ENCODE results near the gene CD34. TPM values are rescaled to one million over a fixed set of nuclear protein-coding genes. Genes with fewer than 3 reads are reported as not detected.
"Not testable (repeated sequence)": the region's sequence is repeated elsewhere in the genome, so short reads cannot be mapped to it uniquely, and the experiment has no call there.

Gene CD34
- total RNA-seq, 3 donors from 2014 or later: 7.7 to 26.9 (median 9.7) TPM

- TF ChIP-seq CTCF (IDR thresholded peaks at IDR 0.05): no peak
- Histone ChIP-seq H3K9me3 (no peaks in the 10 kb centered on the region), H3K4me3 (no peak overlapping the region), H3K4me1 (ENCODE audit: low read depth) (no peaks in the 10 kb centered on the region), H3K36me3 (ENCODE audit: low read depth) (no peaks in the 10 kb centered on the region)
- no peak for DNase-seq
- intact Hi-C loops (cut with DNase I, micrococcal nuclease): no loop called here
- ATAC-seq: no peak
Measured at GRCh38 chr1:207878939-207879338, 32.0 kb downstream of the CD34 start.

- H3K4me3 ChIP-seq; H3K36me3 ChIP-seq (ENCODE audit: low read depth); H3K9me3 ChIP-seq; H3K4me1 ChIP-seq (ENCODE audit: low read depth); intact Hi-C loops (cut with DNase I, micrococcal nuclease); DNase-seq; ATAC-seq: not testable (repeated sequence)
Measured at GRCh38 chr1:207877914-207878313, 33.0 kb downstream of the CD34 start.

DNA sequence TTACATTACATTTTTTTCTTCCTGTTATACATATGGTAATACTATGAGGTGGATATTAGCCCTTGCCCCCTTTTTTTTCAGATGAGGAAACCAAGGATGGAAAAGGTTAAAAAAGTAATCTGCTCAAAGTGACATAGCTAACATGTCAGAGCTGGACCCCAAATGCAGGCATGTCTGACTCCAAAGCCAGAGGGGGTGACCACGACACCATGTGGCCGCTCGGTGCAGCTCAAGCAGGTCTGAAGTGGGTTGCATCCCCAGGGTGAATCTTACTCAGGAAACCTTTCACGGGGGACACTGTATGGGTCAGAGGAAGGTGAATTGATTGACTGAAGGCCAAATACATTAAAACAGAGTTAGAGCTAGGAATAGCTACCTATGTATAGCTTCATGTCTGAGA lies 34.8 kb downstream of the CD34 start:
- DNase-seq (no peak), ATAC-seq (no peak)
- H3K9me3 ChIP-seq: no peaks in the 10 kb centered on the region
- no peaks in the 10 kb centered on the region for H3K4me1 ChIP-seq (ENCODE audit: low read depth)
- H3K4me3 ChIP-seq: no peak overlapping the region
- TF ChIP-seq CTCF (IDR thresholded peaks at IDR 0.05): no peak
- intact Hi-C loops (cut with DNase I, micrococcal nuclease): no loop called here
- no peaks in the 10 kb centered on the region for H3K36me3 ChIP-seq (ENCODE audit: low read depth)

GRCh38 chr1:207875532-207875931 lies 35.4 kb downstream of the CD34 start:
- intact Hi-C loops (cut with DNase I, micrococcal nuclease): no loop called here
- no peak for TF ChIP-seq CTCF (IDR thresholded peaks at IDR 0.05)
- DNase-seq (no peak), ATAC-seq (no peak)
- Histone ChIP-seq H3K36me3 (ENCODE audit: low read depth) (no peaks in the 10 kb centered on the region), H3K9me3 (no peaks in the 10 kb centered on the region), H3K4me1 (ENCODE audit: low read depth) (peaks cover 4% of the 10 kb centered on the region), H3K4me3 (no peak overlapping the region)

DNA sequence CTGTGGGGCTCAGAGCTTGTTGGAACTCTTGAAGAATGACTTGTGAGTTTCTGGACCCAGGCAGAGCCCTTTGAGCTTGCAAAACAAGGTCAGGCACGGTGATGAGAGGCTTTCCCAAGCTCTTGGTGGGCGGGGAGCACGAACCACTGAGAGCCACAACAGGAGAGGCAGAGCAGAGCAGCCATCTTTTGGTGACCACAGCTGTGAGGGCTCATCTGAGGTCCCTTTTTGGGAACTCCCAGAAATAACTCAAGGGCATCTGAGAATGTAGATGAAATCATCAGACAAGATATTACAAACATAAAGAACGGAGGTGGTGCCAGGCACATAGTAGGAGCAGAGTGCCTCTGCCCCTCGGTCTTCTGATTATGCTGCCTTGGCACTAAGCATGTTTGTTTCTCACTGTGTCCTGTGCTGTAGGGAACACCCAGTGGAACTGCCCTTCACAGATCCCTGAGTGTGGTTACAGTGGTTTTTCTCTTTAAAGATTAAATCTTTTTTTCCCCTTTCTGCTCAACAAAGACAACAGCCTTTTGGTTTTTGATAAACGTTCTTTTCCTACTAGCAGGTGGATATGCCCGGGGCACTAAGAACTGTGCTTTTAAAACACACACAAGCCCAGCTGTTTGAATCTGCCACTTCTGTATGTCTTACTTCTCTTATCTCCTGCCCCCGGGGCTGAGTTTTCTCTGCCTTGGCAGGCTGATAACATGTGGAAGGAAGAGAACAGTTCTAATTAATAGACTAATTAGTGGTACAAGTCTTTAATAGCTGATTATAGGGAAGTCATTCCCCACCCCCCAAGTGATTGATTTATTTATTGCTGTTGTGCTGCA lies 37.7 kb downstream of the CD34 start:
- intact Hi-C loops (cut with DNase I, micrococcal nuclease): no loop called here
- no peak for ATAC-seq
- DNase-seq: no peak
- no peak for TF ChIP-seq CTCF (IDR thresholded peaks at IDR 0.05)
- H3K4me1 ChIP-seq (ENCODE audit: low read depth): peaks cover 14% of the 10 kb centered on the region
- H3K9me3 ChIP-seq: no peaks in the 10 kb centered on the region
- no peaks in the 10 kb centered on the region for H3K36me3 ChIP-seq (ENCODE audit: low read depth)
- no peak overlapping the region for H3K4me3 ChIP-seq

DNA sequence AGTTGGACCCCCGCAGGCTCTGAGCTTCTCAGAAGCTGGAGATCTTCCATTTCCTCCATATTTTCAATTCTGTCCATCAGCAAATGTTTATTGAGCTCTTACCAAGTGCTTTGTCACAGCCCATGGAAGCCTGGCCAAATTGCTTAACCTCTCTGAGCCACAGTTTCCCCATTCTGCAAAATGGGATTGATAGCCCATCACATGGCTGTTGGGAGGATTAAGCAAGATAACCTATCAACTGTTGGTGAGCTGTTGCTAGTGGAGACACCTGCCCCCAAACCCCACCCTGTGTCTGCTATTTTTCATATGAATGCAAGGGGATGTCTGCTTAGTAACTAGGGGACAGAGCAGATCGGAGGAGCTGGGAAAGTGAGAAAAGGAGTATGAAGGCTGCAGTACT lies 38.3 kb downstream of the CD34 start:
- H3K36me3 ChIP-seq (ENCODE audit: low read depth): no peaks in the 10 kb centered on the region
- TF ChIP-seq CTCF (IDR thresholded peaks at IDR 0.05): no peak
- intact Hi-C loops (cut with DNase I, micrococcal nuclease): no loop called here
- H3K4me3 ChIP-seq: no peak overlapping the region
- no peaks in the 10 kb centered on the region for H3K9me3 ChIP-seq
- DNase-seq (no peak), ATAC-seq (no peak)
- peaks cover 15% of the 10 kb centered on the region for H3K4me1 ChIP-seq (ENCODE audit: low read depth)

All from mucosa of descending colon (tissue), 3 donors.